Measurements from ENCODE around the gene DNAJB5.

DNAJB5 gene

GRCh38 chr9:35044071-35044470 lies 54.5 kb downstream of the DNAJB5 start:
- H3K4me3 ChIP-seq (ENCODE audit: control insufficient read depth, low read depth, low read length): no peak overlapping the region
- DNase-seq (ENCODE audit: low read depth): no peak
- no peak for TF ChIP-seq CTCF (conservative IDR thresholded peaks at IDR 0.05; ENCODE audit: control insufficient read depth, insufficient read depth, low read depth, low read length)
